Neuronal stem cell (in vitro differentiated cells): Measurements from ENCODE around the gene GABPB2.

Source experiments
- DNase-seq: peaks from one replicate; pipeline ENCODE4 v3.0.0-alpha.2; 2013; ENCODE audit warnings: low spot score
- H2AFZ ChIP-seq: one replicate; pipeline ENCODE4 v1.6.1; 2013; ENCODE audit warnings: mild to moderate bottlenecking, low read length, inconsistent platforms
- H2AK5ac ChIP-seq: 2 replicates; pipeline ENCODE4 v1.6.1; 2013; ENCODE audit warnings: low read depth, mild to moderate bottlenecking, inconsistent platforms, low read length, moderate library complexity, mixed read lengths
- H2BK120ac ChIP-seq: 2 replicates; pipeline ENCODE4 v1.6.1; 2013; ENCODE audit warnings: low read depth, mild to moderate bottlenecking, inconsistent platforms, low read length, moderate library complexity, mixed read lengths
- H2BK12ac ChIP-seq: one replicate; pipeline ENCODE4 v1.6.1; 2013; ENCODE audit warnings: low read length, inconsistent platforms
- H2BK15ac ChIP-seq: 2 replicates; pipeline ENCODE4 v1.6.1; 2013; ENCODE audit warnings: mild to moderate bottlenecking, low read length, inconsistent platforms, mixed read lengths
- H2BK5ac ChIP-seq: one replicate; pipeline ENCODE4 v1.6.1; 2013; ENCODE audit warnings: inconsistent platforms, mild to moderate bottlenecking, low read length, moderate library complexity
- H3K14ac ChIP-seq: one replicate; pipeline ENCODE4 v1.6.1; 2013; ENCODE audit warnings: low read length, inconsistent platforms
- H3K18ac ChIP-seq: 2 replicates; pipeline ENCODE4 v1.6.1; 2013; ENCODE audit warnings: low read length, inconsistent platforms
- H3K23ac ChIP-seq: 2 replicates; pipeline ENCODE4 v1.6.1; 2013; ENCODE audit warnings: low read depth, mild to moderate bottlenecking, mixed read lengths, low read length, inconsistent platforms; ENCODE audit not compliant: poor library complexity
- H3K27ac ChIP-seq: replicated peaks from 3 replicates; pipeline ENCODE4 v1.5.1; 2013; ENCODE audit warnings: low read length, inconsistent platforms
- H3K27me3 ChIP-seq, 3 experiments: 2 replicates each; pipeline ENCODE4 v1.6.1; 2013; ENCODE audit warnings: low read length in 3 of 3, mild to moderate bottlenecking in 2 of 3, inconsistent platforms in 1 of 3, low read depth in 1 of 3, mixed read lengths in 1 of 3, moderate library complexity in 1 of 3; ENCODE audit not compliant: control insufficient read depth in 3 of 3, insufficient read depth in 3 of 3
- H3K36me3 ChIP-seq, 2 donors: replicated peaks in 1 of 2; 2 replicates each; pipeline ENCODE4 v1.6.1; 2013; ENCODE audit warnings: low read length in 2 of 2; ENCODE audit not compliant: control insufficient read depth in 2 of 2, insufficient read depth in 2 of 2
- H3K4ac ChIP-seq: 2 replicates; pipeline ENCODE4 v1.6.1; 2013; ENCODE audit warnings: inconsistent platforms, mild to moderate bottlenecking, low read length, moderate library complexity
- H3K4me1 ChIP-seq, 2 donors: 1 replicate in 1 of 2; 2 replicates in 1 of 2; pipeline ENCODE4 v1.6.1; 2013; ENCODE audit warnings: low read length in 2 of 2, low read depth in 1 of 2; ENCODE audit not compliant: control insufficient read depth in 2 of 2, insufficient read depth in 1 of 2
- H3K4me2 ChIP-seq: one replicate; pipeline ENCODE4 v1.6.1; 2013; ENCODE audit warnings: mild to moderate bottlenecking, low read length, inconsistent platforms; ENCODE audit not compliant: insufficient read depth, poor library complexity, severe bottlenecking
- H3K4me3 ChIP-seq, 2 donors: 2 replicates each; pipeline ENCODE4 v1.5.1; 2013; ENCODE audit warnings: low read length in 2 of 2, mild to moderate bottlenecking in 2 of 2, inconsistent platforms in 1 of 2, moderate library complexity in 1 of 2
- H3K79me1 ChIP-seq: one replicate; pipeline ENCODE4 v1.6.1; 2013; ENCODE audit warnings: low read depth, mild to moderate bottlenecking, inconsistent platforms, low read length, moderate library complexity
- H3K9ac ChIP-seq: one replicate; pipeline ENCODE4 v1.6.1; 2013; ENCODE audit warnings: mild to moderate bottlenecking, low read depth, low read length, inconsistent platforms; ENCODE audit not compliant: poor library complexity
- H3K9me3 ChIP-seq, 2 donors: replicated peaks in 1 of 2; 2 replicates each; pipeline versions ENCODE3 to v1.6.1; 2013; ENCODE audit warnings: low read length in 2 of 2, mild to moderate bottlenecking in 2 of 2, inconsistent platforms in 1 of 2, low read depth in 1 of 2, mixed read lengths in 1 of 2, moderate library complexity in 1 of 2; ENCODE audit not compliant: control insufficient read depth in 2 of 2, insufficient read depth in 1 of 2
- H4K8ac ChIP-seq: one replicate; pipeline ENCODE4 v1.6.1; 2013; ENCODE audit warnings: low read depth, mild to moderate bottlenecking, inconsistent platforms, low read length, moderate library complexity
- H4K91ac ChIP-seq: one replicate; pipeline ENCODE4 v1.6.1; 2013; ENCODE audit warnings: low read length, low read depth, mild to moderate bottlenecking, inconsistent platforms; ENCODE audit not compliant: poor library complexity
- WGBS, 2 donors: extraction: QIAGEN DNeasy Blood & Tissue Kit; methylation state at CpG; one replicate each; pipeline ENCODE4 v1.1.7; 2013; ENCODE audit warnings: missing lambda C conversion rate in 2 of 2, mixed read lengths in 1 of 2; ENCODE audit not compliant: insufficient read length in 2 of 2, insufficient replicate concordance in 1 of 2; ENCODE audit errors: extremely low coverage in 2 of 2; 5-methylcytosine and 5-hydroxymethylcytosine counted together

Gene GABPB2

GRCh38 chr1:151062741-151063371 is 7.7 kb upstream of the GABPB2 start:
- H4K8ac ChIP-seq, result no peak overlapping the region
- no CpG with 5 or more reads among the region's 3 CpGs for WGBS, 2 donors
- no peak overlapping the region for H3K18ac ChIP-seq
- no peaks in the 10 kb centered on the region for H3K27me3 ChIP-seq
- no peak overlapping the region for H2AFZ ChIP-seq
- no peak for DNase-seq
- H4K91ac ChIP-seq, result no peak overlapping the region
- H3K14ac ChIP-seq, result no peak overlapping the region
- peak overlapping the region in 1 of 2 donors; percentile 43 for H3K4me3 ChIP-seq
- H3K4ac ChIP-seq, result no peak overlapping the region
- H3K4me1 ChIP-seq, result peaks cover 3 to 11% of the 10 kb centered on the region in 2 donors
- H3K36me3 ChIP-seq, result peaks cover 16 to 49% of the 10 kb centered on the region in 2 donors
- H3K79me1 ChIP-seq, result peaks cover 9% of the 10 kb centered on the region
- H3K4me2 ChIP-seq, result no peak overlapping the region
- H3K9ac ChIP-seq, result no peak overlapping the region
- H2BK5ac ChIP-seq, result no peak overlapping the region
- H2BK15ac ChIP-seq, result no peak overlapping the region
- no peak overlapping the region for H2AK5ac ChIP-seq
- no peak overlapping the region for H2BK12ac ChIP-seq
- no peak overlapping the region for H2BK120ac ChIP-seq
- no peak overlapping the region for H3K23ac ChIP-seq
- H3K9me3 ChIP-seq, result peaks cover 0 to 10% of the 10 kb centered on the region in 2 donors
- H3K27ac ChIP-seq, result no peak overlapping the region

- Histone ChIP-seq H4K91ac (no peak overlapping the region), H2BK12ac (no peak overlapping the region), H3K27ac (no peak overlapping the region), H3K23ac (no peak overlapping the region), H3K4me3 (no peak overlapping the region), H3K9me3 (peaks cover 0 to 10% of the 10 kb centered on the region in 2 donors), H3K9ac (no peak overlapping the region), H2AFZ (no peak overlapping the region), H2AK5ac (no peak overlapping the region), H2BK15ac (no peak overlapping the region), H3K4ac (no peak overlapping the region), H3K14ac (no peak overlapping the region), H3K4me1 (peaks cover 0 to 6% of the 10 kb centered on the region in 2 donors), H3K27me3 (no peaks in the 10 kb centered on the region), H3K36me3 (peaks cover 16 to 73% of the 10 kb centered on the region in 2 donors), H3K4me2 (no peak overlapping the region), H4K8ac (no peak overlapping the region), H3K79me1 (no peaks in the 10 kb centered on the region), H2BK120ac (no peak overlapping the region), H2BK5ac (no peak overlapping the region), H3K18ac (no peak overlapping the region)
- no peak for DNase-seq
These were observed 5.4 kb upstream of the GABPB2 start for GRCh38 chr1:151065089-151065645.

GRCh38 chr1:151067185-151067584 is 3.4 kb upstream of the GABPB2 start:
- H3K18ac ChIP-seq, result no peak overlapping the region
- peaks cover 0 to 10% of the 10 kb centered on the region in 2 donors for H3K9me3 ChIP-seq
- H2BK12ac ChIP-seq, result no peak overlapping the region
- no CpG with 5 or more reads among the region's 4 CpGs for WGBS, 2 donors
- no peak overlapping the region for H3K9ac ChIP-seq
- H3K4me3 ChIP-seq, result no peak overlapping the region
- H2AK5ac ChIP-seq, result no peak overlapping the region
- no peak overlapping the region for H4K91ac ChIP-seq
- peak overlapping the region; percentile 8 for H3K27ac ChIP-seq
- H3K27me3 ChIP-seq, result no peaks in the 10 kb centered on the region
- H2AFZ ChIP-seq, result no peak overlapping the region
- H2BK120ac ChIP-seq, result no peak overlapping the region
- no peak overlapping the region for H3K4me2 ChIP-seq
- DNase-seq, result no peak
- H3K79me1 ChIP-seq, result no peaks in the 10 kb centered on the region
- H2BK15ac ChIP-seq, result no peak overlapping the region
- H2BK5ac ChIP-seq, result no peak overlapping the region
- peaks cover 0 to 7% of the 10 kb centered on the region in 2 donors for H3K4me1 ChIP-seq
- no peak overlapping the region for H3K14ac ChIP-seq
- peaks cover 16 to 79% of the 10 kb centered on the region in 2 donors for H3K36me3 ChIP-seq
- no peak overlapping the region for H3K4ac ChIP-seq
- H3K23ac ChIP-seq, result no peak overlapping the region
- H4K8ac ChIP-seq, result no peak overlapping the region

DNA sequence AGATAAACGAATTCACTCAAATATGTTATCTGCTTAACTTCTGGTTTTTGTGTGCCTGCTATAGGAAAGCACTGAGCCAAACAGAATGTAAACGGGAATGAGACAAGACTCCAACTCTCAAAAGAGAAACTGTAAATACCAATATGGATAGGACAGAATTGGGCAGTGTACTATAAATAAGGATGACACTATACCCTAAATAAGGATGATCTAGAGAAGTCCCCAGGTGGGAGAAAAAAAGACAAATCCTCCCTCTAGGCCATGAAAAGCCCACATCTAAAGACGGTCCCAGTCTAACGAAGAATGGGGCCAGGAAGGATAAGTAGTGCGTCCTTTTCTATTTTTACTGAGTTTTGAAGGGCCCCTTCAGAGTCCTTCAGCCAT is 1.5 kb upstream of the GABPB2 start:
- Histone ChIP-seq H3K9me3 (peaks cover 0 to 4% of the 10 kb centered on the region in 2 donors), H3K79me1 (no peaks in the 10 kb centered on the region), H3K27ac (no peak overlapping the region), H2AK5ac (no peak overlapping the region), H2BK15ac (no peak overlapping the region), H3K23ac (no peak overlapping the region), H3K4ac (no peak overlapping the region), H2BK5ac (no peak overlapping the region), H2AFZ (no peak overlapping the region), H3K4me1 (peaks cover 0 to 4% of the 10 kb centered on the region in 2 donors), H2BK12ac (no peak overlapping the region), H3K18ac (no peak overlapping the region), H2BK120ac (no peak overlapping the region), H3K4me3 (no peak overlapping the region), H3K36me3 (peaks cover 15 to 68% of the 10 kb centered on the region in 2 donors), H3K9ac (no peak overlapping the region), H3K27me3 (no peaks in the 10 kb centered on the region), H3K4me2 (no peak overlapping the region), H4K8ac (no peak overlapping the region), H3K14ac (no peak overlapping the region), H4K91ac (no peak overlapping the region)
- WGBS, 2 donors, result no CpG with 5 or more reads among the region's 5 CpGs
- no peak for DNase-seq
